Mesenchymal stem cell (in vitro differentiated cells and primary cell): ENCODE measurements around the gene KLHL25.

ENCODE experiments used
- DNase-seq: peaks from one replicate; pipeline ENCODE4 v3.0.0-alpha.2; 2013
- H2AFZ ChIP-seq: one replicate; pipeline ENCODE4 v1.6.1; 2013; ENCODE audit warnings: low read depth, mild to moderate bottlenecking, control low read depth, inconsistent platforms, low read length, moderate library complexity
- H2AK5ac ChIP-seq: 2 replicates; pipeline ENCODE4 v1.6.1; 2013; ENCODE audit warnings: low read length, moderate library complexity, mild to moderate bottlenecking, inconsistent platforms; ENCODE audit not compliant: severe bottlenecking
- H2BK120ac ChIP-seq: one replicate; pipeline ENCODE4 v1.6.1; 2013; ENCODE audit warnings: low read depth, mild to moderate bottlenecking, inconsistent platforms, low read length, moderate library complexity
- H2BK12ac ChIP-seq, 2 experiments: one replicate each; pipeline ENCODE4 v1.6.1; 2013; ENCODE audit warnings: inconsistent platforms in 2 of 2, low read length in 2 of 2, mild to moderate bottlenecking in 2 of 2, moderate library complexity in 2 of 2, control low read depth in 1 of 2
- H2BK15ac ChIP-seq: one replicate; pipeline ENCODE4 v1.6.1; 2013; ENCODE audit warnings: mild to moderate bottlenecking, low read depth, inconsistent platforms; ENCODE audit not compliant: poor library complexity, severe bottlenecking
- H2BK5ac ChIP-seq: 2 replicates; pipeline ENCODE4 v1.6.1; 2013; ENCODE audit warnings: low read depth, mild to moderate bottlenecking, low read length, control low read depth, inconsistent platforms; ENCODE audit not compliant: poor library complexity, severe bottlenecking
- H3K14ac ChIP-seq, 2 experiments: one replicate each; pipeline ENCODE4 v1.6.1; 2013; ENCODE audit warnings: inconsistent platforms in 2 of 2, low read length in 2 of 2, control low read depth in 1 of 2, mild to moderate bottlenecking in 1 of 2, moderate library complexity in 1 of 2
- H3K18ac ChIP-seq, 2 experiments: one replicate each; pipeline ENCODE4 v1.6.1; 2013; ENCODE audit warnings: inconsistent platforms in 2 of 2, low read length in 2 of 2, control low read depth in 1 of 2, low read depth in 1 of 2, mild to moderate bottlenecking in 1 of 2
- H3K23ac ChIP-seq, 2 experiments: one replicate each; pipeline ENCODE4 v1.6.1; 2013; ENCODE audit warnings: inconsistent platforms in 2 of 2, low read length in 2 of 2, mild to moderate bottlenecking in 2 of 2, moderate library complexity in 2 of 2, control low read depth in 1 of 2
- H3K27ac ChIP-seq: 2 replicates; pipeline ENCODE4 v1.5.1; 2013; ENCODE audit warnings: mild to moderate bottlenecking, moderate library complexity, low read length, control low read depth, inconsistent platforms; ENCODE audit not compliant: poor library complexity, severe bottlenecking
- H3K27me3 ChIP-seq, 2 experiments: 2 replicates each; pipeline versions ENCODE4 v1.6.1 to v1.7.0; 2013; ENCODE audit warnings: low read length in 2 of 2, mild to moderate bottlenecking in 2 of 2, moderate library complexity in 2 of 2, control low read depth in 1 of 2, inconsistent platforms in 1 of 2; ENCODE audit not compliant: control insufficient read depth in 1 of 2, insufficient read depth in 1 of 2
- H3K36me3 ChIP-seq, 2 experiments: 2 replicates each; pipeline versions ENCODE4 v1.6.1 to v1.7.0; 2013; ENCODE audit warnings: low read length in 2 of 2, control low read depth in 1 of 2, inconsistent platforms in 1 of 2, low read depth in 1 of 2, mild to moderate bottlenecking in 1 of 2; ENCODE audit not compliant: insufficient read depth in 2 of 2, control insufficient read depth in 1 of 2
- H3K4ac ChIP-seq, 2 experiments: one replicate each; pipeline ENCODE4 v1.6.1; 2013; ENCODE audit warnings: inconsistent platforms in 2 of 2, low read length in 2 of 2, mild to moderate bottlenecking in 2 of 2, moderate library complexity in 2 of 2, control low read depth in 1 of 2, low read depth in 1 of 2
- H3K4me1 ChIP-seq: 2 replicates; pipeline ENCODE4 v1.6.1; 2013; ENCODE audit warnings: low read depth, low read length, control low read depth; ENCODE audit not compliant: control insufficient read depth, insufficient read depth
- H3K4me2 ChIP-seq: 2 replicates; pipeline ENCODE4 v1.6.1; 2013; ENCODE audit warnings: low read length, mild to moderate bottlenecking, inconsistent platforms; ENCODE audit not compliant: poor library complexity, severe bottlenecking
- H3K4me3 ChIP-seq, 2 experiments: 2 replicates each; pipeline versions ENCODE4 v1.5.1 to v1.7.0; 2013; ENCODE audit warnings: low read length in 2 of 2, mild to moderate bottlenecking in 2 of 2, control low read depth in 1 of 2, low read depth in 1 of 2; ENCODE audit not compliant: insufficient read depth in 1 of 2
- H3K79me1 ChIP-seq: replicated peaks from 2 replicates; pipeline ENCODE4 v1.6.1; 2013; ENCODE audit warnings: mild to moderate bottlenecking, control low read depth, low read length, inconsistent platforms; ENCODE audit not compliant: poor library complexity, severe bottlenecking
- H3K9ac ChIP-seq: 2 replicates; pipeline ENCODE4 v1.7.0; 2013; ENCODE audit warnings: mild to moderate bottlenecking, low read length, moderate library complexity
- H3K9me3 ChIP-seq: 2 replicates; pipeline ENCODE4 v1.7.0; 2013; ENCODE audit warnings: mild to moderate bottlenecking, low read length; ENCODE audit not compliant: control insufficient read depth
- H4K8ac ChIP-seq: one replicate; pipeline ENCODE4 v1.6.1; 2013; ENCODE audit warnings: inconsistent platforms, mild to moderate bottlenecking, low read length, moderate library complexity
- H4K91ac ChIP-seq: one replicate; pipeline ENCODE4 v1.6.1; 2013; ENCODE audit warnings: mild to moderate bottlenecking, low read length, inconsistent platforms
- WGBS: methylation state at CpG from one replicate; pipeline ENCODE4 v1.1.7; 2013; ENCODE audit warnings: mixed read lengths; 5-methylcytosine and 5-hydroxymethylcytosine counted together

The KLHL25 gene

DNA sequence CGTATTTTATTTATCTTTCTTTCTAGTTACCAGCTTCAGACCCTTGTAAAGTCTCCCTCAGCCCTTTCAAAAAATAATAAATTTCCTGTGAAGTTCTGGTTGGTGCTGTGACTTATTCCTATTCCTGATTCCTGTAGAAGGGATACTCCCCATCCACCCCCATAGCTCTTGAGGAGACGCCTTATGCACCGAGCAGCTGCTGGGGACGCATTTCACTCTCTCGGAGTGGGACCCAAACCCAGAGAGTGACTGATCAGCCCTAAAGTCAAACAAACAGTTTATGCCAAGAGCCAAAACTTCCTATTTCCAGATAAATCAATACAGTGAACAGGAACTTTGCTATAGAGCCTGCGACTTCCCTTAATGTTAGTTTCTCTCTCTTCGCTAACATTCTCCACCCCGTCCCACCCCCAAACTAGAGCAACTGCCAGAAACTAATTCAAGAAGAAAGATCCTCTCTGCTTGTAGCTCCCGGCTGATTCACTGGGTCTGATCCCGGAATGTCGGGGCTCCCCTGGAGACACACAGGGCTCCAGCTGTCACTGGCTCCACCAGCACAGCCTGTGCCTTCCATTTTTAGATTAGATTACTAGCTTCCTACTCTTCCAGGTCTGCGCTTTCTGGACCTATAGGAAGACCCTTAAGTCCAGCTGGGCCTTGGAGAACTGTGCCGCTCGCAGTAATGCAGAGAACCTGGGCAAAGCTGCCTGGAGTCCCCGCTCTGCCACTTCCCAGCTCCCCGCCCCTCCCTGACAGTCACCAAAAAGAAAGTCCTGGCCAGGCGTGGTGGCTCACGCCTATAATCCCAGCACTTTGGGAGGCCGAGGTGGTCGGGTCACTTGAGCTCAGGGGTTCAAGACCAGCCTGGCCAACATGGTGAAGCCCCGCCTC lies 45.2 kb downstream of the KLHL25 start:
- Histone ChIP-seq H3K4me2 (no peak overlapping the region), H2BK5ac (no peak overlapping the region), H3K18ac (no peak overlapping the region), H2BK120ac (no peak overlapping the region), H3K36me3 (peaks cover 44 to 62% of the 10 kb centered on the region in 2 experiments), H3K23ac (no peak overlapping the region), H3K4me3 (peak overlapping the region in 1 of 2 experiments; percentile 65), H2BK12ac (no peak overlapping the region), H3K4me1 (peaks cover 3% of the 10 kb centered on the region), H3K27me3 (no peaks in the 10 kb centered on the region), H3K14ac (no peak overlapping the region), H3K27ac (no peak overlapping the region), H2BK15ac (no peak overlapping the region), H3K9ac (peak overlapping the region; percentile 65), H3K9me3 (no peaks in the 10 kb centered on the region), H4K8ac (no peak overlapping the region), H3K4ac (no peak overlapping the region), H2AFZ (no peak overlapping the region), H3K79me1 (peaks cover 20% of the 10 kb centered on the region), H2AK5ac (no peak overlapping the region), H4K91ac (no peak overlapping the region)
- 96% methylated on average over 20 of the region's 21 CpGs for WGBS
- no peak for DNase-seq

DNA sequence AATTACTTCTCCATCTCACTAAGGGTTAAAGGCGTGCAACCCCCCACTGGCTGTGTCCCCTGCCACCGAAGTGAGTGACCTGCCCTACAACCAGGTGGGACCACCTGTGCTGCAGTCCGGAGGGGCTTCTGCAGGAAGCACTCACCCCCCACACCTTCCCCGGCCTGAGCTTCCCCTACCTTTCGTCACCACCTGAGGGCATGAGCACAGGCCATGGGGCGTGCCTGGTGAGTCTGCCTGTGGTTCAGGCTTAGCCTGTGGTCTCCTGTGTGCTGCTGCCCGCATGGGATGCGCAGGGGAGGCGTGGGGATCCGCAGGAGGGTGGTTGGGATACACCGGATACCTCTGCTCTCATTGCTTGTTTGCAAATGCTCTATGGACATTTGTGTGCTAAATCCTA lies 46.0 kb downstream of the KLHL25 start:
- H3K36me3 ChIP-seq, result peaks cover 52 to 68% of the 10 kb centered on the region in 2 experiments
- H3K27ac ChIP-seq, result no peak overlapping the region
- no peak overlapping the region for H2BK120ac ChIP-seq
- H3K4me2 ChIP-seq, result no peak overlapping the region
- H3K9me3 ChIP-seq, result no peaks in the 10 kb centered on the region
- no peak overlapping the region for H3K14ac ChIP-seq
- H2BK15ac ChIP-seq, result no peak overlapping the region
- no peaks in the 10 kb centered on the region for H3K27me3 ChIP-seq
- H4K8ac ChIP-seq, result no peak overlapping the region
- DNase-seq, result no peak
- H3K18ac ChIP-seq, result no peak overlapping the region
- no peak overlapping the region for H4K91ac ChIP-seq
- no peak overlapping the region for H2AFZ ChIP-seq
- H3K23ac ChIP-seq, result no peak overlapping the region
- peaks cover 3% of the 10 kb centered on the region for H3K4me1 ChIP-seq
- WGBS, result 93% methylated on average over 11 of the region's 11 CpGs
- peaks cover 21% of the 10 kb centered on the region for H3K79me1 ChIP-seq
- no peak overlapping the region for H3K4ac ChIP-seq
- peak overlapping the region; percentile 65 for H3K9ac ChIP-seq
- H3K4me3 ChIP-seq, result no peak overlapping the region
- no peak overlapping the region for H2AK5ac ChIP-seq
- no peak overlapping the region for H2BK12ac ChIP-seq
- H2BK5ac ChIP-seq, result no peak overlapping the region

DNA sequence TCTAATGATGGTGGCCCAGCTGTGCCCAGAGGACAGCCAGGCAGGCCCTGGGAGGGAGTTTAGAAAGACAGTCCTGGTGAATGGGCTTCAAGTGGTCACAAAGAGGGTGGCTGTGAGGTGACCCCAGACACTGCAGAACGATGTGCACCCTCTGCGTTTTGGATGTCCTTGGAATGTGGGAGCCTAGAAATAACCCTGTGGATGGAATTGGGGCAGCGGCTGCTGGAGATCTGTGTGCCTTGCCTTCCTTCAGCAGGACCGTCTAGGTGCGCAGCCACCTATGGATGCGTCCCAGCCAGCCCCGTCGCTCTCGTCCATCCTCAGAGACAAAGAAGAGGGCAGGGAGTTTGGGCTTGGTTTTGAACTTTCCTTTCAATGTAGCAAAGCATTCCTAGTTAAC lies 46.5 kb downstream of the KLHL25 start:
- H2BK15ac ChIP-seq, result no peak overlapping the region
- H3K79me1 ChIP-seq, result peaks cover 25% of the 10 kb centered on the region
- no peak overlapping the region for H2BK120ac ChIP-seq
- no peak overlapping the region for H2BK12ac ChIP-seq
- H4K8ac ChIP-seq, result peak overlapping the region; percentile 38
- H3K27ac ChIP-seq, result no peak overlapping the region
- H2AK5ac ChIP-seq, result no peak overlapping the region
- no peak overlapping the region for H3K14ac ChIP-seq
- H3K9me3 ChIP-seq, result no peaks in the 10 kb centered on the region
- no peaks in the 10 kb centered on the region for H3K27me3 ChIP-seq
- H2BK5ac ChIP-seq, result no peak overlapping the region
- H3K9ac ChIP-seq, result no peak overlapping the region
- H3K18ac ChIP-seq, result no peak overlapping the region
- no peak overlapping the region for H3K4ac ChIP-seq
- H2AFZ ChIP-seq, result no peak overlapping the region
- no peak overlapping the region for H3K4me3 ChIP-seq
- H3K36me3 ChIP-seq, result peaks cover 58 to 73% of the 10 kb centered on the region in 2 experiments
- no peak overlapping the region for H4K91ac ChIP-seq
- WGBS, result 98% methylated on average over 9 of the region's 9 CpGs
- no peak overlapping the region for H3K23ac ChIP-seq
- peaks cover 3% of the 10 kb centered on the region for H3K4me1 ChIP-seq
- no peak for DNase-seq
- no peak overlapping the region for H3K4me2 ChIP-seq

DNA sequence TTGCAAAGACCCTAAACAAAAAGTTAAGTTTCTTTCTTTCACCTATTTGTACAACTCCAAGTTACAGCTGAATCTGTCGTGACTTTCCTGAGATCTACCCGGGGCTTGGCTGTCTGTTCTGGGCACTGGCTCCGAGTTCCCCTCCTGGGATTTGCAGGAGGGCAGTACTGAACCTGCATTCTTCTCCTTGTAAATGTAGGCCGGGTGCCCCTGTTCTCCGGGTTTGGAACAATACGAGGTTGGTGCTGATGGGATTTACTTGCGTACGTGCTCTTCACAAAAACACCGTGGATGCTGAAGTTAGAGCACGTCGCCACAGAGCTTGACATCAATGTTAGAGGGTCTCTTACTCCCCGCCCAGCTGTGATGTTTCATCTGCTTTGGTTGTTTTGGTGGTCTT lies 48.1 kb downstream of the KLHL25 start:
- Histone ChIP-seq H3K14ac (no peak overlapping the region), H3K27ac (no peak overlapping the region), H3K4me1 (no peaks in the 10 kb centered on the region), H3K36me3 (peaks cover 72 to 74% of the 10 kb centered on the region in 2 experiments), H3K4me3 (no peak overlapping the region), H3K4ac (no peak overlapping the region), H2BK5ac (no peak overlapping the region), H3K79me1 (peaks cover 34% of the 10 kb centered on the region), H2BK120ac (no peak overlapping the region), H3K27me3 (no peaks in the 10 kb centered on the region), H2BK15ac (no peak overlapping the region), H2AK5ac (no peak overlapping the region), H2AFZ (no peak overlapping the region), H3K23ac (no peak overlapping the region), H4K8ac (no peak overlapping the region), H4K91ac (no peak overlapping the region), H3K9ac (no peak overlapping the region), H3K4me2 (no peak overlapping the region), H3K18ac (no peak overlapping the region), H2BK12ac (no peak overlapping the region), H3K9me3 (no peaks in the 10 kb centered on the region)
- DNase-seq, result no peak
- 98% methylated on average over 12 of the region's 12 CpGs for WGBS
